ENCODE data around the gene ZBED2.

Gene ZBED2

DNA sequence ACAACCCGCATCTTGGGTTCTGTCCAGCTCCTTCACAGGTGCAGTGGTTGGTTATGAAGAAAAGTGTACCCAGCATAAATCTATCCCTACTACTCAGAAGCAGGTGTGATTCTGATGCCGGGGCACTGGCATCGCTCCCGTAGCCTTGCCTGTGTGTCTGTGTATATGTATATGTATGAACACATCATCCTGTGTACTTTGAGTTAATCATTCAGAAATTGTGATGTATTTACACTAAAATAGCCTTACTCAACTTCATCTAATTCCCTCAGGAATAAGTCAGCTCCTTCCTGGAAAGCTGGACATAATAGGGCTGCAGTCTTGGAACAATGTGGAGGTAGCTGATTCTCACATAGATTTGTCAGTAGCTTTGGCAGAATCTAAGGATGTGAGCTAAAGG is 6.7 kb upstream of the ZBED2 start:
- no peak for DNase-seq

DNA sequence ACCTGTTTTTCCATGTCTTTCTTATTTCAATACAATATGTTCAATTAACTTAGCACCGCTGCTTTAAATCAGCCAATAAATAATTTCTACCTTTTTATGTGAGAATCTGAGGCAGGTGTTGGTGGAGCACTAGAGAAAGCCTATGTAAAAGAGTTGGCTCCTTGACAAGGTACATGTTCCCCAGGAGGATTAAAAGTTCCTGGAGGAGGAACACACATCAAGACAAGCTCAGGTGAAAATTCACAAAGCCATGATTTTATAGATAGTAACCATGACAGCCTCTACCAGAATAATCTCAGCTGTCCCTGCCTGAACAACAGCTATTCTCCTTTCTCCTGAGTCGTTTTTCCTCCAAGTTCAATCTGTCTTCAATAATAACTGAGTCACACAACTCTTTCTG is 3.4 kb upstream of the ZBED2 start:
- no peak for DNase-seq

DNA sequence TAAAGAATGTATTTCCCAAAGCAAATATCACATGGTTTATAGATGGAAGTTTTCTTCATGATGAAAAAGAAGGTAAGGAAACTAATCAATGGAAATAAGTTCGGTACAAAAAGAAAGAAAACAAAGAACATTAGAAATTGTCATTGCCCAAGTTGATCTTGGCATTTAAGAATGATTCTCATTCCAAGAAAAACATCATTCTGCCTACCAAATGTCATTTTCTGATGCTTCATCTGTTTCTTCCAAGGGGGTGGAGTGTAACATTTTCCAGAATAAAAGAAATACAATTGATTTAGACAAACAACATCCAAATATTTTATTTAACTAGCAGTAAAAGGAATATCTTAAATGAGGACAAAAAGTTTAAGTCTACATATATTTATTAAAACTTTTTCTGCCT is 3.0 kb upstream of the ZBED2 start:
- no peak for DNase-seq

DNA sequence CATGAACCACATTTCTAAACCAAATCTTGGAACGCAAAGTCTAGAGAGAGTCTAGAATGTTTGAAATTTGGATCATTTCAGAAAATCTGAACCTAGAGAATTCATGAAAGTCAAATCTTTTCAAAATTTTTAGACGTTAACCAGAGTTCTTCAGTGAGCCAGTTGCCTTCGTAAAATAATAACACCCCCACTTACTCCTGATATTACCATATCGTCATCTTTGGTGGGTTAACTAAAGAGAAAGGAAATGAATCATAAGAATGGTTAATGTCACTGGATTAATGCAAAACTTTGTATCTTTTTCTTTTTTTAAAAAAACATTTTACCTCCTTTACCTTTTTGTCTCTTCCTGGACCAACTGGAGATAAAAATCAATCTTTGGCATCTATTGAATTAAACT is 1.2 kb upstream of the ZBED2 start:
- DNase-seq, result no peak

DNA sequence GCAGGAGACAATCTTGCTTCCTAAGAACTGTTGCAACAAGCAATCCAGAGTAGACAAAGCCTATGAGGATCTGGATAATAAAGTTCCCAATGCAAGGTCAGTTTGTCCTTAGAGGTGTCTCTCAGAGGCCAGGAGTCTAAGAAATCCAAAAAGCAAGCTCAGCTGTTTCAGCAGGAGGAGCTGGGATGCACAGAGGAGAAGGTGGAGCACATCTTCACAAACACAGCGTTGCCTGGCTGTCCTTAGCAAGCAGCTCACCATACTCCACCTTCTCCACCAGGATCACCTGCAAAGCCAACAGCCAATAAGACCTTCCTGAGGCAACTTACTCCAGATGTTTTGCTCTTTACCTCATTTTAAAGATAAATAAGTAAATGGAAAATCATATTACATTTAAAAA is 365 bp downstream of the ZBED2 start:
- no peak for DNase-seq

DNA sequence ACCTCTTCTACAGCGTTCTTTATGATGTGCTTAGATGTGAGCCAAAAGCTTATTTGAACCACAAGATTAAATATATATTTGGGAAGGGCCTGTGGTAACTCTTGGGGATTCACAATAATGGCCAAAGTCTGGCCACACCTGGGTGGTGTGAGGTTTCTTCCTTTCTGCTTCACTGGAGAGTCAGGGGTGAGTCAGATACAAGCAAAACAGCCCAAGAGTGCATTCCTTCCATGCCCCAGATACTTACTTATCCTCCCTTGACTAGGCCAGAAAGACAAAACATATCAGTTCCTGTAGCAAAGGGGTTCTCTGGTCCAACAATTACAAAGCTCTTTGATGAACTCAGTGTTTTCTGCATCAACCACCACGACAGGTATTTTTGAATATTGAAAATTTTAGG is 941 bp downstream of the ZBED2 start:
- DNase-seq, result no peak

DNA sequence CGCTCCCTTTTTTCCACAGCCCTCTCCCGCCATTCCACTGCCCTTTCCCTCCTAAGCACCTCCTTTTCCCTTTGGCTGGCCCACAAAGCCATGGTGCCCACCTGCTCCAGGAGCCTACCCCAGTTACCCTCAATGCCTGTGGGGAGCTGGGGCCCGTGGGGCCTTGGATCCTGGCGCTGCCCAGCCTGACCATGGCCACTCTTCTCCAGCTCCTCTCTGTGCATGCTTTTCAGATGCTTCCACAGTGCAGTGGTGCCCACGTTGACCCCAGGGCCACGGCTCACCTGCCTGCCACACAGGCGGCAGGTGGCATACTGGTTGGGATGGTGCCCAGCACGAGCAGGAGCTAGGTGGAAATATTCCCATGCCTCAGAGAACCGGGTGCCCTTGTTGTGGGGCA is 1.5 kb downstream of the ZBED2 start:
- DNase-seq, result no peak

DNA sequence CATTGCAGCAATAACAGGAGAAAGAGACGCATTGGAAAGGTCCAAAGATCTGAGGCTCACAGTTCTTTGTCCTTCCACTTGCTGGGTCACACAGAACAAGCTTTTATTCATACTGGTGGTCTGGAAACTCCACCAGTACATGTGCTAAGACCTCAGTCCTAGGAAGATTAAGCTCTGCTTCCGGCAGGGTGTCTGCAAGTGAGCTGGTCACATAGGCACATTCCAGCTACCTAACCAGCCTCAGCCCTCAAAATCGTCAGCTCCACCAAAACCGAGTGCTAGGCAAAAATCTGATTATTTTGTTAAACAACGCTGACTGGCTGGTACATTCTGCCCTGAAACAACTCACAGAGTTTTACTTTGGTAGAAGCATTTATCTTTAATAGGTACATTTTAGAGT is 2.2 kb downstream of the ZBED2 start:
- DNase-seq, result no peak

DNA sequence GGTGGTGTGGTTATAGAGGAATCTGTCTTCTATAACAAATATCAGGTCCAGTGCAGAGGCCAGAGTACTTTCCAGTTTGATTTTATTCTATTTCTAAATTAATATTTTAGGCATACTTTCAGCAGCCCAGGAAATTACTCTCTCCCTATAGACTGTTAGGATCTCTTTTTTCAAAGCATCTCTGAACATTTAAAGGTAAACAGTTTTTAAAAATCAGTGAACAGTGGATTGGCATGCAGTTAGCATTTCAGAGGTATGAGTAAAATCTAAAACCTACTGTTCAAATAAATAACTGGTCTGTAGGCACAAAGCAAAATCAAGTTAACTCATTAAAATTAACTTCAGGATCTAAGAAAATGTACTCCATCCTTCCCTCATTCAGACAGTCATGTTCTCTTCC is 3.0 kb downstream of the ZBED2 start:
- no peak for DNase-seq

DNA sequence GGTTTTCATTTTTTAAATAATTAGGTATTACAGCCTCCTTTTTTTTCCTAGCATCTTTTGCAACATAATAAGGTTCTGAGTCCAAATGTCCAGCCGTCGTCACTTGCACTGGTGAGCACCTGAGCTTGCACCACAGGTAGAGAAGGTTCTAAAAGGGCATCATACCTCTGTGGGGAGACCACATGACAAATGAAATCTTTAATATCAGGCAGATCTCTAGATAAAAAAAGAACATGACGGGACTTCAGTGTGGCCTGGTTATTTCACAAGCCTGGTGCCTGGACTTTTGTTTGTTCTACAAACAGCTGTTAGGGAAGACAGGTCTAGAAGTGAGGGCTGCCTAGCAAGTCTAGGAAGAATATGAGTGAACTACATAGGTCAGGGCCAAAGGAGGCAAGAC is 3.6 kb downstream of the ZBED2 start:
- DNase-seq, result no peak

DNA sequence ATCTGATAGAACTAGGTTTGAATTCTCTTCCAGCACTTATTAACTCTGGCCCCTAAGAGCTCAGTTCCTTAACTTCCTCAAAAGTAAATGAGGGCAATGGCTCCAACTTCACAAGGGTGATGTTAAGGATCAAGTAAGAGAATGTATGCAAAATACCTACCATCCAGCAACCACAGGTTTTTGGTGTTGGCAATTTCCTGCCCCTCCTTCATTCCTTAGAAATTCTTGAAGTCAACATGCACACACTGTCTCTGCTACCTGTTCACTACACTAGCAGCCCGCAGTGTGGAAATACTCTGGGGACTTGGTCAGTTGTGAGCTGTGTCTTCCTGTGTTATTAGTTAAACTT is 5.0 kb downstream of the ZBED2 start:
- DNase-seq, result no peak

DNA sequence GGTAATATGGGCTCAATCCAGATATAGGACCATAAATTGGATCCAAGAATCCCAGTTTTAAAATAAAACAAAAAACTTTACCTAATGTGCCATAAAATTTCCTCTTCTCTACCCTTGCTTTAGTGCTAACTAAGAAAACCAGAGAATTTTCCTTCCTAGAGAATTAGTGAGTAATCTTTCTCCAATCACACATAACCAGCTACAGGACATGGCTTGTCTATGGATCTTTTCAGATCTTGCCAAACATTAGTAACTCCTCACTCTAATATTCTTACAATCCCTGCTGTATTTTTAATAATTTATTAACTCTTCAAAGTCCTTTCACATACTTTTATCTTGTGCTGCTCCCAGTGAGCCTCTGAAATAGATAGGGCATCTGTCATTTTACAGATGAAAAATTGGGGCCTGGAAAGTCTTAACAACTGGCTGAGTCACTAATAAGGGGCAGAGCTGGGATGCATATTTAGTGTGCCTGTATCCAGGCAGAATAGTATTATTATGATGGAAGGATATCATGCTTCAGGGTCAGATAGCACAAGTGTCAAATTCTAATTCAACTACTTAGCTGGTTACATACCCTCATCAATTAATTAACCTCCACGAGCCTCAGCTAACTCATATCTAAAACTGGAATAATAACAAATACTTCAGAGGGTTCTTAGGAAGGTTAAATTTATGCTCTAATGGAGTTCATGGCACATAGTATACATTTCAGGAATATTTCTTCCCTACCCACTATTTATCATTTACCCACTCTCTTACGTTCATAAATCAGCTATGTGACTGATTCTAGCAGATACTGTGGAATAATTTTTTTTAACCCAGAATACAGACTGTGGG is 5.6 kb downstream of the ZBED2 start:
- DNase-seq, result no peak

DNA sequence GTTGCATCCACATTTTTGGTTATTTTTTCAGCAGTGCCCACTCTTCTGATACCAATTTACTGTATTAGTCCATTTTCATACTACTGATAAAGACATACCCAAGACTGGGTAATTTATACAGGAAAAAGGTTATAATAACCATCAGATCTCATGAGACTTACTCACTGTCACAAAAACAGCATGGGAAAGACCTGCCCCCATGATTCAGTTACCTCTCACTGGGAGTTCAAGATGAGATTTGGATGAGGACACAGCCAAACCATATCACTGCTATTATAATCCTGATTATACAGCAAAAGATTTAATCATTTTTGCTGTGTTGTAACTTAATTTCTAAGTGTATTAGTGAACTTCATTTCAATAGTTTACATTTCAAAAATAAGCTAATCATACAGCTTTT is 6.6 kb downstream of the ZBED2 start:
- no peak for DNase-seq

DNA sequence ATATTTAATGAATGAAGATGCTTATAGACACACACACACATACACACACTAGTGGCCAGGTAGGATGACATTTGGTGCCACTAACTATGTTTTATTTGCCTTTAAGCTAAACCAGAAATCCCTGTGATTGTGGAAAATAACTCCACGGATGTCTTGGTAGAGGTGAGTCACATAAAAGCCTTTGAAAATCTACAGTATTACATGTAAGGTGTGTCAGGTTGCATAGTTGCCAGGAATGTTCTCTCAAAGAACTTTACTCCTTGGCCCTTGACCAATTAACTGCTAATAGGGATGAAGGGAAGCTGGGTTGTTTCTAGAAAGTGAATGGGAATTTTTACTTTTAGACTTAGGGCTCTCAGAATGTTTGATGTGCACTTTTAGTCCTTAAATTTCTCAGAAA is 9.9 kb downstream of the ZBED2 start:
- DNase-seq, result no peak

DNA sequence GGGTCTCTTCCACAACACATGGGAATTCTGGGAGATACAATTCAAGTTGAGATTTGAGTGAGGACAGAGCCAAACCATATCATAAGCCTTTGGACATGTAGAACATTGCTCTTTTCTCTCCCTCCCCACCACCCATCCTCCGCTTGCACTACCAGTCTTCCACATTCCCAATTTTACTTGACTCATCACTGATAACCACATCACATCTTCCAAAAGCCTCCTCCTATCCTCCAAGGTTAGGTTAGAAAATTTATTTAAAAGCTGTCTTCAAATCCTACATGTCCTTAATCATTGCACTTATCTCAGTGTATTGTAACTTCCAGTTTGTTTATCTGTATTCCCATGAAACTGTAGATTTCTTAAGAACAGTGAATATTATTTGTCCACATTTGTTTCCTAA is 10.4 kb downstream of the ZBED2 start:
- no peak for DNase-seq

DNA sequence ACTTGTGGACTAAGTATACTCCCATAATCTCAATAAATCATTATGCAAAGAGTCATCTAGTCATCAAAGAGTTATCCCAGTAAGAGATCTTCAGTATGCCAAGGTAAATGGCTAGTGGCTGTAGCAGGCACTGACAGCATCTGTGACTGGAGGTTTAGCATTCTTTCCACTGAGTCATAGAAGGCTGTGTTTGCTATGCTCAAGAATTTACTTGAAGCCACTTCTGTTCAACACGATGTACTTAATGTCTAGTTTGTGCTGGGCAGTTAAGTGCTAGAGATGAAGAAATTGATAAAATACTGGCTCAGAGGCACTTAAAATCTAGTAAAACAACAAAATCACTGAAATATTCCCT is 13.0 kb downstream of the ZBED2 start:
- no peak for DNase-seq

DNA sequence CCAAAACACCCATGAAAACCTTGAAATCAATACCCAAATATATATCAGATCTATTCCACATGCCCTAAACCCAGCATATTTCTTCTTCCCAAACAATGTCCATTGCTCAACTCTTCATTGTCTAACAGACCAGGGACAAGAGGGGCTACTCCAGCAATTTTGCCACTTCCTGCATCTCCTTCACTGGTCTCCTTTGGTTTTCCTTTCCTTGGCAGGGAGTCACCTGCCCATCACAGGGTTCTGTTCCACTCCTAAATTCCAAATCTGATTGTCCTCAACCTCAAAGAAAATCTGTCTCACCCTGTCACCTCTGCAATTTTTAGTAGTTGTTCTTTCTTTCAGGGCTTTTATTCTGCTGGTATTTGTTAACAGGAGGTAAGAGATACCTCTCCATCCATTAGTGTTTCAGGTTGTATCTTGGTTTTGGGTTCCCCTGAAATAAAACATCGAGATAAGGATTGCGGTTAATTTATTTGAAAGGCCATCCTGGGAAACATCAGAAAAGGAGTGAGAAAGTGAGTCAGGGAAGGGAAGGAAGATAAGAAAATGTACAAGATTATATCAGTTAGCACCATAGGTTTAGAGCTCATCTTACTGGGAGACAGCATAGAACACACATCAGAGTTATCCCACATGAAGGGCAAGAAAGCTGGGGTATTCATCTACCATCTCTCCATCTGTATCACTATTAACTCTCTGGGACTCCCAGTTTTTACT is 13.6 kb downstream of the ZBED2 start:
- DNase-seq, result no peak

DNA sequence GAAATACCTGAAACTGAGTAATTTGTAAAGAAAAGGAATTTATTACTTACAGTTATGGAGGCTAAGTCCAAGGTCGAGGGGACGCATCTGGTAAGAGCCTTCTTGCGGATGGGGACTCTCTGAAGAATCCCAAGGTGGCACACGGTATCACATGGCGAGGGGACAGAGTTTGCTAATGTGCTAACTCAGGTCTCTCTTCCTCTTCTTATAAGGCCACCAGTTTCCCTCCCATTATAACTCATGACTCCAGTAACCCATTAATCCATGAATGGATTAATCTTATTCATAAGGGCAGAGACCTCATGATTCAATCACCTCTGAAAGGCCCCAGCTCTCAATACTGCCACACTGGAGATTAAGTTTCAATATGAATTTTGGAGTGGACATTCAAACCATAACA is 15.7 kb downstream of the ZBED2 start:
- no peak for DNase-seq

DNA sequence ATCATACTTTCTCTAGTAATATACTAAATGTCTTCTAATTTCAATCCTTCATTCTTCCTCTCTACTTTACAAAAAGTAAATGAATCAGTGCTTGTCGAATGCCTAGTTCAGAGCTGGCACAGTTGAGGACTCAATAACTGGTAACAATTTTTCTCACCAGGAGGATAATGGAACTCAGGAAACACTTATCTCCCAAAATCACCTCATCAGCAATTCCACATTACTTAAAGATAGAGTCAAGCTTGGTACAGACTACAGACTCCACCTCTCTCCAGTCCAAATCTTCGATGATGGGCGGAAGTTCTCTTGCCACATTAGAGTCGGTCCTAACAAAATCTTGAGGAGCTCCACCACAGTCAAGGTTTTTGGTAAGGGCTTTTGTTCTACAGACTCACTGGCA is 16.3 kb downstream of the ZBED2 start:
- no peak for DNase-seq

DNA sequence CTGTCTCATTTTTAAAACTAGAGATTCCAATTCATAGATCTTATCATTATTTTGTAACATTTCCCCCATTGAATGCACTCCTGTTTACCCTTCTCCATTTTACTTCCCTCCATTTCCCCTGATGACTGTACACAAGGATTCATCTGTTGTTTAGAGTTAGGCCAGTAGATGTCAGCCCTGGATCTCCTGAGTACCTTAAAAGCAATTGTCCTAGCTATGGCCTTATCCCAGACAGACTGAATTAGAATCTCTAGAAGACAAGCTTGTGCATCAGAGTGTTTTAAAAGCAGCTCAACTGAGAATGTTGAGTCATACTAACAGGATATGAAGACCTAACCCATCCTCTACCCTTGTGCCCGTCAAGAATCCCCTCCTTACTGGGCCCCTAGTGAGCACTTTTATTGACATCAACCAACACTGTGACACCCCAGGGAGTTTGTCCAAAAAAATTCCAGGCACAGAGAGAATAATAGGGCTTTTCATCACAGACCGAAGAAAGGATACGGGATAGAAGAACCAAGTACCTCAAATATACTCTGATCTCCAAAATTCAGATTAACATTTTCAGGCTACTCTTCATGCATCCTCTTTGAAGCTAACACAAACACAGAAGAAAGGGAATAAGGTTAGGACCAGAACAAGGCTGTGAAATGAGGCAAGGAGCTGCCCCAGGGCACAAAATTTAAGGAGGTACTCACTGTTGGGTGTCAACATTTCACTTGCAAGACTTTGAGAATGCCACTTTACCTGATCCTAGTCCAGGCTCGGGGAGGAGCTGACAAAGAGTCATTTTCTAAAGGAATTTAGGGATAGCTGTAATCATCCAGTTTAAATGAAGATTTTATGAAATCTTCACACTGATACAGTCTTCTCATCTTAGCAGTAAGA is 17.1 kb downstream of the ZBED2 start:
- no peak for DNase-seq

DNA sequence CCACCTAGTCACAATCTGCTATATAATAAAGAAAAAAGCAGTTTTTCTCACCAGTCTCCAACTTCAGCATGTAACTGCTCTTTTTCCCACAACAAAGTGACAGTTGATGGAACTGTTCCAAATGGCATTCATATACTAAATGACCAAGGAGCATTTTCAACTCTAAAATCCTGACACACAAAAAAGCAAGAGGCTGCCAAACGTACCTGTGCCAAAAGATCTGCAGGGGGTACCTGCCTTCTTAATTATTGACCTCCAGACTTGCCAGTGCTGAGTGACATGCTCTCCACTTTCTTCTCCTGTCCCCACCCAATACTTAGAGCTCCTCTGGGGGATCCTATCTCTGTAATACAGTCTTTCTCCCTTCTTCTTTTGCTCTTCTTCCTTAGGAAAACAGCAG is 18.0 kb downstream of the ZBED2 start:
- no peak for DNase-seq

DNA sequence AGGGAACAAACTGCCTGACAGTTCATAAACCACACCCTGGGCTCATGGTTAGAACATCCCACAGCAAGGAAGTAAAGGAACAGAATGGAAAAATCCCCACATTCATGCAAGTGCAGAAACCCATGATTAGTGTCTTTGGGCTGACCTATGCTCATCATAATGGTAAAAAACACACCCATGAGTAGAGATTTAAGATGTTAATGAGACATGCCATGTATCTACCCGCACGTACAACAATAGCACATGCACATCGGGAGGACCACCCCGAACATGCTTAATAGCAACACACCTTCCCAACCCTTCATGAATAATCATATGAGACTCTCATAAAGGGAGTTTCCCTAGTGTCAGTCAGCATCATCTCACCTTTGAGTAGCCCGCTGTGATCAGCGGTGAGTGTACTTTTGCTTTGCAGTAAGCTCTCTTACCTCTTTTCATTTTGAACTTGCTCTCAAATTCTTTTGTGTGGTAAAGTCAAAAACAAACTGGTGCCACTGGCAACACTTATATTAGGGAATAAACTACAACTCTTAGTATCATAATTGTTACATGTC is 23.2 kb downstream of the ZBED2 start:
- no peak for DNase-seq

DNA sequence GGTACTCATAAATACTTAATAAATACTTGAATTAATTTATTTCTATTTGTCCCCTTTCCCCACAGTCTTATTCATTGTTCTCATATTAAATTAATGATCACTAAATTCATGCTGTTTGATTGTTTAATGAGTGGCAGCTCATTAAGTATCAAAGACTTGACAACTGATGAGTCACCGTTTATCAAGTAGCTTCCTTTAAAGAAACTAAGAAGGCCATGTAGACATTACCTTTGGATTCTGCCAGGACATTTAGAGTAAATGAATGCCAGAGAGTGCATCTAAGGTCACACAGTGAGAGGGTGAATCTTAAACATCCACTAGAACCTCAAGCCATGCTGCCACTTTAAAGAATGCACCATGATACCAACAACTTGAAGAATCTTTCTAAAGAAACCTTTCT is 23.9 kb downstream of the ZBED2 start:
- DNase-seq, result no peak

All from NCI-H187 (cell line).